WTC11 (cell line): ENCODE data around the gene PHF14. TPM values are rescaled to one million over a fixed set of nuclear protein-coding genes. Genes with fewer than 3 reads are reported as not detected.

Source experiments
- ATAC-seq: fragments of 200-7000 bp; cut with Tn5 transposase; 2 replicates; pipeline ENCODE4 v1.10.0; 2021; ENCODE audit warnings: mild to moderate bottlenecking, moderate library complexity
- CTCF ChIA-PET: fragments of 300-600 bp; sonication (Branson Sonifier 250); formaldehyde crosslinking; loops from one replicate; lab custom pipeline; 2021; ENCODE audit warnings: antibody characterized with exemption; lab: Charles Lee
- POLR2A ChIA-PET: fragments of 350-600 bp; sonication (Branson Sonifier 250); formaldehyde crosslinking; loops from one replicate; lab custom pipeline; 2021; ENCODE audit warnings: antibody characterized with exemption; lab: Charles Lee
- DNase-seq: peaks from one replicate; pipeline ENCODE4 v3.0.0; 2021; ENCODE audit warnings: low spot score
- H3K27ac Mint-ChIP-seq: 2 replicates; pipeline ENCODE4 v1.8.0; 2021; ENCODE audit warnings: mixed read lengths
- H3K27me3 Mint-ChIP-seq: 2 replicates; pipeline ENCODE4 v1.8.0; 2021; ENCODE audit warnings: low read depth, mild to moderate bottlenecking, moderate library complexity, mixed read lengths
- H3K36me3 Mint-ChIP-seq: 2 replicates; pipeline ENCODE4 v1.8.0; 2021; ENCODE audit warnings: mixed read lengths
- H3K4me1 Mint-ChIP-seq: 2 replicates; pipeline ENCODE4 v1.8.0; 2022; ENCODE audit warnings: mixed read lengths
- H3K4me3 Mint-ChIP-seq: 2 replicates; pipeline ENCODE4 v1.8.0; 2021; ENCODE audit warnings: mild to moderate bottlenecking, moderate library complexity, mixed read lengths
- H3K9me3 Mint-ChIP-seq: 2 replicates; pipeline ENCODE4 v1.8.0; 2021; ENCODE audit warnings: mixed read lengths
- CREM ChIP-seq: sonication (generic); formaldehyde crosslinking; IDR thresholded peaks from 2 replicates; pipeline ENCODE4 v1.8.1; 2022; ENCODE audit warnings: mild to moderate bottlenecking, missing genetic modification reagents, moderate library complexity
- CTCF ChIP-seq: fragments of 200-600 bp; IDR thresholded peaks from 2 replicates; pipeline ENCODE4 v1.8.0; 2022; ENCODE audit warnings: antibody characterized with exemption
- E2F5 ChIP-seq: sonication (generic); formaldehyde crosslinking; IDR thresholded peaks from 2 replicates; pipeline ENCODE4 v1.8.1; 2022; ENCODE audit warnings: mild to moderate bottlenecking, moderate library complexity, missing genetic modification reagents
- HMGA2 ChIP-seq: fragments of 250-450 bp; sonication (Bioruptor Pico); IDR thresholded peaks from 2 replicates; pipeline ENCODE4 v1.4.0; 2021; ENCODE audit warnings: mild to moderate bottlenecking, moderate library complexity
- JAZF1 ChIP-seq: fragments of 250-450 bp; sonication (Bioruptor Pico); IDR thresholded peaks from 2 replicates; pipeline ENCODE4 v1.9.0; 2021; ENCODE audit warnings: moderate library complexity, mild to moderate bottlenecking, inconsistent platforms
- NR1H2 ChIP-seq: sonication (generic); formaldehyde crosslinking; IDR thresholded peaks from 2 replicates; pipeline ENCODE4 v1.9.0; 2021; ENCODE audit warnings: mild to moderate bottlenecking, moderate library complexity, missing genetic modification reagents
- PRDM15 ChIP-seq: sonication (generic); formaldehyde crosslinking; IDR thresholded peaks from 2 replicates; pipeline ENCODE4 v1.8.0; 2022; ENCODE audit warnings: missing genetic modification reagents
- PRRX2 ChIP-seq: fragments of 250-450 bp; sonication (Bioruptor Pico); IDR thresholded peaks from 2 replicates; pipeline ENCODE4 v1.8.0; 2021; ENCODE audit warnings: mild to moderate bottlenecking
- RELA ChIP-seq: sonication (generic); formaldehyde crosslinking; IDR thresholded peaks from 2 replicates; pipeline ENCODE4 v1.8.1; 2022; ENCODE audit warnings: missing genetic modification reagents, mild to moderate bottlenecking, borderline replicate concordance
- SOX15 ChIP-seq: fragments of 250-450 bp; sonication (Bioruptor Pico); IDR thresholded peaks from 2 replicates; pipeline ENCODE4 v1.9.0; 2021; ENCODE audit warnings: mild to moderate bottlenecking
- TCF7 ChIP-seq: sonication (generic); formaldehyde crosslinking; IDR thresholded peaks from 2 replicates; pipeline ENCODE4 v1.8.0; 2022; ENCODE audit warnings: mild to moderate bottlenecking, low read depth, missing genetic modification reagents, moderate library complexity
- ZMAT4 ChIP-seq: fragments of 250-450 bp; sonication (Bioruptor Pico); IDR thresholded peaks from 2 replicates; pipeline ENCODE4 v1.9.0; 2021; ENCODE audit warnings: mild to moderate bottlenecking
- ZNF232 ChIP-seq: sonication (generic); formaldehyde crosslinking; IDR thresholded peaks from 2 replicates; pipeline ENCODE4 v1.8.0; 2022; ENCODE audit warnings: mild to moderate bottlenecking, missing genetic modification reagents
- ZNF317 ChIP-seq: sonication (generic); formaldehyde crosslinking; IDR thresholded peaks from 2 replicates; pipeline ENCODE4 v1.8.1; 2023; ENCODE audit warnings: low read depth, mild to moderate bottlenecking, moderate library complexity, missing genetic modification reagents, borderline replicate concordance
- ZNF396 ChIP-seq: fragments of 250-450 bp; sonication (Bioruptor Pico); IDR thresholded peaks from 2 replicates; pipeline ENCODE4 v1.8.0; 2021; ENCODE audit warnings: mild to moderate bottlenecking, moderate library complexity, borderline replicate concordance
- ZNF532 ChIP-seq: fragments of 250-450 bp; sonication (Bioruptor Pico); IDR thresholded peaks from 2 replicates; pipeline ENCODE4 v1.9.0; 2021; ENCODE audit warnings: mild to moderate bottlenecking, borderline replicate concordance
- ZSCAN18 ChIP-seq: fragments of 250-450 bp; sonication (Bioruptor Pico); IDR thresholded peaks from 2 replicates; pipeline ENCODE4 v2.1.2; 2022; ENCODE audit warnings: mild to moderate bottlenecking, moderate library complexity
- total RNA-seq: library from RNA; stranded (reverse); gene quantifications from 3 replicates; pipeline ENCODE4 v1.2.3, GENCODE V29; 2021

The PHF14 gene
- total RNA-seq, 1 experiment from 2014 or later = 47.7 TPM

GRCh38 chr7:11195502-11195901 is 221.8 kb downstream of the PHF14 start:
- CTCF ChIA-PET = interaction anchor here (1.3 kb wide), 1 partner anchor 16 kb away, joined by 3 read pairs; no protein-coding TSS in a partner anchor
- H3K27me3 Mint-ChIP-seq = peaks cover 83% of the 10 kb centered on the region
- no peak for TF ChIP-seq ZSCAN18
- TF ChIP-seq ZNF232 (CRISPR knock-in tag) = no peak
- TF ChIP-seq, all 79 proteins: peak for 0
- POLR2A ChIA-PET = no interaction called here
- ATAC-seq = no peak
- DNase-seq = no peak
- no peak overlapping the region for H3K4me3 Mint-ChIP-seq
- H3K27ac Mint-ChIP-seq = no peak overlapping the region
- peaks cover 74% of the 10 kb centered on the region for H3K4me1 Mint-ChIP-seq
- H3K9me3 Mint-ChIP-seq = no peaks in the 10 kb centered on the region
- no peaks in the 10 kb centered on the region for H3K36me3 Mint-ChIP-seq

- ChIA-PET POLR2A (no interaction called here), CTCF (interaction anchor here (1.3 to 1.5 kb wide), 2 partner anchors 11 to 16 kb away, joined by 3 read pairs; no protein-coding TSS in a partner anchor)
- Mint-ChIP-seq H3K4me1 (peaks cover 68% of the 10 kb centered on the region), H3K9me3 (no peaks in the 10 kb centered on the region), H3K27me3 (peaks cover 76% of the 10 kb centered on the region), H3K36me3 (no peaks in the 10 kb centered on the region), H3K27ac (no peak overlapping the region), H3K4me3 (no peak overlapping the region)
- DNase-seq (no peak), ATAC-seq (no peak)
- TF ChIP-seq CREM (CRISPR knock-in tag) (no peak), CTCF (no peak), NR1H2 (no peak), JAZF1 (CRISPR knock-in tag) (no peak), RELA (CRISPR knock-in tag) (no peak)
These were observed 222.5 kb downstream of the PHF14 start for GRCh38 chr7:11196143-11196542.

GRCh38 chr7:11203224-11203623 is 229.6 kb downstream of the PHF14 start:
- H3K9me3 Mint-ChIP-seq = no peaks in the 10 kb centered on the region
- peaks cover 13% of the 10 kb centered on the region for H3K27me3 Mint-ChIP-seq
- CTCF ChIA-PET = no interaction called here
- no peak overlapping the region for H3K27ac Mint-ChIP-seq
- ATAC-seq = no peak
- POLR2A ChIA-PET = no interaction called here
- TF ChIP-seq PRDM15 (CRISPR knock-in tag) (no peak), TCF7 (CRISPR knock-in tag) (no peak), ZMAT4 (no peak), SOX15 (no peak)
- DNase-seq = no peak
- H3K36me3 Mint-ChIP-seq = no peaks in the 10 kb centered on the region
- H3K4me1 Mint-ChIP-seq = peaks cover 7% of the 10 kb centered on the region
- no peak overlapping the region for H3K4me3 Mint-ChIP-seq

GRCh38 chr7:11203683-11204082 is 230.0 kb downstream of the PHF14 start:
- Mint-ChIP-seq H3K9me3 (no peaks in the 10 kb centered on the region), H3K27me3 (peaks cover 12% of the 10 kb centered on the region), H3K27ac (no peak overlapping the region), H3K4me3 (no peak overlapping the region), H3K4me1 (peaks cover 7% of the 10 kb centered on the region), H3K36me3 (no peaks in the 10 kb centered on the region)
- ChIA-PET CTCF (no interaction called here), POLR2A (no interaction called here)
- TF ChIP-seq ZNF532 (CRISPR knock-in tag) = no peak
- TF ChIP-seq E2F5 = no peak
- TF ChIP-seq RELA (CRISPR knock-in tag) = no peak
- no peak for TF ChIP-seq PRRX2
- no peak for TF ChIP-seq ZNF396
- TF ChIP-seq ZNF317 (CRISPR knock-in tag) = no peak
- TF ChIP-seq HMGA2 (CRISPR knock-in tag) = no peak
- ATAC-seq = no peak
- DNase-seq = no peak
